ENCODE results near the gene ZNF648.

DNA sequence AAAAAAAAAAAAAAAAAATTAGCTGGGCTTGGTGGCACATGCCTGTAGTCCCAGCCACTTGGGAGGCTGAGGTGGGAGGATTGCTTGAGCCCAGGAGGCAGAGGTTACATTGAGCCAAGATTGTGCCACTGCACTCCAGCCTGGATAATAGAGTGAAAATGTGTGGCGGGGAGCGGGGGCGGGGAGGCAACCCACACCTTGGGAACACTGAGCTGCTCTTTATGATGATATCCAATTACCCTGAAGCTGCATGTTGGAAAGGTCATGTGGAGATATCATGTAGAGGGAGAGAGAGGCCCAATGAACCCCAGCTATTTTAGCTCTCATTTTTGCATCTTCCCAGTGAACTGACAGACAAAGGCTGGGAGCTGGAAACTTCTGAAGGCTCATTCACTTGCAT lies 48.3 kb upstream of the ZNF648 start:
- TF ChIP-seq, protein P1, sequence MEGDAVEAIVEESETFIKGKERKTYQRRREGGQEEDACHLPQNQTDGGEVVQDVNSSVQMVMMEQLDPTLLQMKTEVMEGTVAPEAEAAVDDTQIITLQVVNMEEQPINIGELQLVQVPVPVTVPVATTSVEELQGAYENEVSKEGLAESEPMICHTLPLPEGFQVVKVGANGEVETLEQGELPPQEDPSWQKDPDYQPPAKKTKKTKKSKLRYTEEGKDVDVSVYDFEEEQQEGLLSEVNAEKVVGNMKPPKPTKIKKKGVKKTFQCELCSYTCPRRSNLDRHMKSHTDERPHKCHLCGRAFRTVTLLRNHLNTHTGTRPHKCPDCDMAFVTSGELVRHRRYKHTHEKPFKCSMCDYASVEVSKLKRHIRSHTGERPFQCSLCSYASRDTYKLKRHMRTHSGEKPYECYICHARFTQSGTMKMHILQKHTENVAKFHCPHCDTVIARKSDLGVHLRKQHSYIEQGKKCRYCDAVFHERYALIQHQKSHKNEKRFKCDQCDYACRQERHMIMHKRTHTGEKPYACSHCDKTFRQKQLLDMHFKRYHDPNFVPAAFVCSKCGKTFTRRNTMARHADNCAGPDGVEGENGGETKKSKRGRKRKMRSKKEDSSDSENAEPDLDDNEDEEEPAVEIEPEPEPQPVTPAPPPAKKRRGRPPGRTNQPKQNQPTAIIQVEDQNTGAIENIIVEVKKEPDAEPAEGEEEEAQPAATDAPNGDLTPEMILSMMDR (IDR thresholded peaks at IDR 0.05; ENCODE audit: insufficient read depth, low read length, poor library complexity, severe bottlenecking) = no peak
- no peak for TF ChIP-seq EZH2phosphoT487 (conservative IDR thresholded peaks at IDR 0.05; ENCODE audit: low read length)

Measured in SU-DHL-6 (cell line).